Naive thymus-derived CD4-positive, alpha-beta T cell (primary cell): Measurements from ENCODE around the gene CEACAM7. TPM values are rescaled to one million over a fixed set of nuclear protein-coding genes. Genes with fewer than 3 reads are reported as not detected.
"Not testable (repeated sequence)": the region's sequence is repeated elsewhere in the genome, so short reads cannot be mapped to it uniquely, and the experiment has no call there.

Experiments used
- ATAC-seq: fragments of 150-1000 bp; cut with Tn5 transposase; 2 replicates; pipeline ENCODE4 v1.10.0; 2021; ENCODE audit warnings: mild to moderate bottlenecking, moderate library complexity
- CTCF ChIA-PET: fragments of 350-600 bp; sonication (Branson Sonifier 250); formaldehyde crosslinking; loops from one replicate; lab custom pipeline; 2021; ENCODE audit warnings: antibody characterized with exemption; lab: Charles Lee
- POLR2A ChIA-PET: fragments of 350-600 bp; sonication (Branson Sonifier 250); formaldehyde crosslinking; loops from one replicate; lab custom pipeline; 2021; ENCODE audit warnings: antibody characterized with exemption, inconsistent platforms; lab: Charles Lee
- DNase-seq, 9 donors: peaks; one replicate each; pipeline versions ENCODE4 v3.0.0 to v3.0.0-alpha.2; 2020 to 2022; ENCODE audit warnings: mixed read lengths in 1 of 9
- H3K27ac ChIP-seq: one replicate; pipeline ENCODE4 v1.7.0; 2013; ENCODE audit warnings: mild to moderate bottlenecking, low read depth, low read length, moderate library complexity
- H3K27me3 ChIP-seq, 2 donors: one replicate each; pipeline ENCODE4 v1.7.0; 2013; ENCODE audit warnings: low read length in 2 of 2, mild to moderate bottlenecking in 2 of 2, moderate library complexity in 2 of 2; ENCODE audit not compliant: control insufficient read depth in 2 of 2, insufficient read depth in 2 of 2
- H3K36me3 ChIP-seq, 3 experiments: 1 replicate in 2 of 3; 2 replicates in 1 of 3; pipeline ENCODE4 v1.7.0; 2013; ENCODE audit warnings: low read length in 3 of 3, mild to moderate bottlenecking in 3 of 3, moderate library complexity in 1 of 3; ENCODE audit not compliant: insufficient read depth in 3 of 3, control insufficient read depth in 2 of 3
- H3K4me1 ChIP-seq, 2 donors: one replicate each; pipeline ENCODE4 v1.7.0; 2013; ENCODE audit warnings: low read length in 2 of 2, mild to moderate bottlenecking in 2 of 2, moderate library complexity in 1 of 2; ENCODE audit not compliant: control insufficient read depth in 2 of 2, insufficient read depth in 2 of 2
- H3K4me3 ChIP-seq: 2 replicates; pipeline ENCODE4 v1.7.0; 2013; ENCODE audit warnings: mild to moderate bottlenecking, low read length
- H3K9me3 ChIP-seq, 3 experiments: 1 replicate in 2 of 3; 2 replicates in 1 of 3; pipeline ENCODE4 v1.7.0; 2013; ENCODE audit warnings: low read length in 3 of 3; ENCODE audit not compliant: control insufficient read depth in 2 of 3
- H3K27ac Mint-ChIP-seq, 9 donors: one replicate each; pipeline ENCODE4 v1.8.0; 2020 to 2022; ENCODE audit warnings: mixed read lengths in 9 of 9, mild to moderate bottlenecking in 8 of 9, moderate library complexity in 5 of 9, inconsistent platforms in 2 of 9
- H3K27me3 Mint-ChIP-seq, 5 donors: one replicate each; pipeline ENCODE4 v1.8.0; 2021 to 2022; ENCODE audit warnings: mixed read lengths in 5 of 5, mild to moderate bottlenecking in 1 of 5
- H3K36me3 Mint-ChIP-seq, 5 donors: one replicate each; pipeline ENCODE4 v1.8.0; 2020 to 2022; ENCODE audit warnings: mixed read lengths in 5 of 5, mild to moderate bottlenecking in 3 of 5, inconsistent platforms in 1 of 5
- H3K4me1 Mint-ChIP-seq, 7 donors: one replicate each; pipeline ENCODE4 v1.8.0; 2020 to 2022; ENCODE audit warnings: mixed read lengths in 7 of 7, mild to moderate bottlenecking in 3 of 7, inconsistent platforms in 1 of 7
- H3K4me3 Mint-ChIP-seq, 10 donors: one replicate each; pipeline ENCODE4 v1.8.0; 2020 to 2022; ENCODE audit warnings: mild to moderate bottlenecking in 10 of 10, mixed read lengths in 10 of 10, moderate library complexity in 6 of 10, inconsistent platforms in 2 of 10
- H3K9me3 Mint-ChIP-seq, 11 donors: one replicate each; pipeline ENCODE4 v1.8.0; 2020 to 2022; ENCODE audit warnings: mixed read lengths in 11 of 11, mild to moderate bottlenecking in 4 of 11, inconsistent platforms in 1 of 11, moderate library complexity in 1 of 11
- intact Hi-C, 2 donors: fragments of 100-400 bp; cut with micrococcal nuclease; formaldehyde crosslinking; loops; one replicate each; pipeline ENCODE4 v1.15.1; 2023
- polyA plus RNA-seq, 2 donors: library from polyadenylated mRNA; unstranded; fragments of 300-500 nt; fragmentation: Illumina TruSeq; gene quantifications; one replicate each; pipeline ENCODE4 v1.2.3, GENCODE V29; 2021
- total RNA-seq, 6 experiments: library from RNA in 5 of 6; stranded (reverse) in 5 of 6; gene quantifications; 1 replicate in 5 of 6; 2 replicates in 1 of 6; pipeline ENCODE4 v1.2.3 and lab custom pipeline; 2021 to 2026

CEACAM7 gene
- total and polyA plus RNA-seq, 7 experiments from 2014 or later: not detected

- Histone ChIP-seq H3K36me3 (no peaks in the 10 kb centered on the region), H3K4me1 (no peaks in the 10 kb centered on the region), H3K27ac (no peak overlapping the region), H3K9me3 (no peaks in the 10 kb centered on the region), H3K4me3 (no peak overlapping the region), H3K27me3 (no peaks in the 10 kb centered on the region)
- peaks cover 6 to 35% (median 28%) of the 10 kb centered on the region in 5 donors for H3K27me3 Mint-ChIP-seq
- intact Hi-C loops: no loop called here
- H3K36me3 Mint-ChIP-seq: no peaks in the 10 kb centered on the region
- no peak overlapping the region for H3K27ac Mint-ChIP-seq
- ChIA-PET POLR2A (no interaction called here), CTCF (interaction anchor here (1.5 kb wide), 1 partner anchor 12 kb away, joined by 6 read pairs; no protein-coding TSS in a partner anchor)
- no peaks in the 10 kb centered on the region for H3K4me1 Mint-ChIP-seq
- no peak overlapping the region for H3K4me3 Mint-ChIP-seq
- no peak for DNase-seq
- ATAC-seq: no peak
- no peaks in the 10 kb centered on the region for H3K9me3 Mint-ChIP-seq
These were observed 30.7 kb upstream of the CEACAM7 start for GRCh38 chr19:41718761-41719160.

GRCh38 chr19:41714598-41714997, 26.5 kb upstream of the CEACAM7 start:
- ChIA-PET CTCF (no interaction called here), POLR2A (no interaction called here)
- ATAC-seq (no peak), DNase-seq (no peak)
- Histone ChIP-seq H3K27me3 (no peaks in the 10 kb centered on the region), H3K4me3 (no peak overlapping the region), H3K27ac (no peak overlapping the region), H3K36me3 (no peaks in the 10 kb centered on the region), H3K4me1 (no peaks in the 10 kb centered on the region), H3K9me3 (no peaks in the 10 kb centered on the region)
- Mint-ChIP-seq H3K27ac (no peak overlapping the region), H3K4me3 (no peak overlapping the region), H3K27me3 (peaks cover 11 to 43% (median 25%) of the 10 kb centered on the region in 5 donors), H3K36me3 (no peaks in the 10 kb centered on the region), H3K4me1 (no peaks in the 10 kb centered on the region), H3K9me3 (no peaks in the 10 kb centered on the region)
- intact Hi-C loops: no loop called here

GRCh38 chr19:41711376-41712261, 23.5 kb upstream of the CEACAM7 start:
- H3K9me3 ChIP-seq: no peaks in the 10 kb centered on the region
- ChIA-PET CTCF (no interaction called here), POLR2A (no interaction called here)
- Mint-ChIP-seq H3K27ac (no peak overlapping the region), H3K9me3 (no peaks in the 10 kb centered on the region), H3K36me3 (no peaks in the 10 kb centered on the region), H3K4me1 (peaks cover 0 to 6% (median 4%) of the 10 kb centered on the region in 7 donors), H3K4me3 (no peak overlapping the region), H3K27me3 (peaks cover 12 to 45% (median 26%) of the 10 kb centered on the region in 5 donors)
- H3K4me1 ChIP-seq: no peaks in the 10 kb centered on the region
- H3K27me3 ChIP-seq: no peaks in the 10 kb centered on the region
- no peaks in the 10 kb centered on the region for H3K36me3 ChIP-seq
- no peak for ATAC-seq
- no peak overlapping the region for H3K27ac ChIP-seq
- intact Hi-C loops: no loop called here
- no peak overlapping the region for H3K4me3 ChIP-seq
- no peak for DNase-seq

- Mint-ChIP-seq H3K27ac (no peak overlapping the region), H3K4me3 (no peak overlapping the region), H3K9me3 (no peaks in the 10 kb centered on the region), H3K36me3 (no peaks in the 10 kb centered on the region), H3K4me1 (peaks cover 0 to 12% (median 5%) of the 10 kb centered on the region in 7 donors), H3K27me3 (peaks cover 16 to 51% (median 29%) of the 10 kb centered on the region in 5 donors)
- ATAC-seq (no peak), DNase-seq (no peak)
- ChIA-PET CTCF (interaction anchor here (0.6 to 1.6 kb wide), 2 partner anchors 9 to 1405 kb away, joined by 3 read pairs; no protein-coding TSS in a partner anchor), POLR2A (no interaction called here)
- Histone ChIP-seq H3K27ac (no peak overlapping the region), H3K9me3 (no peaks in the 10 kb centered on the region), H3K27me3 (no peaks in the 10 kb centered on the region), H3K4me3 (no peak overlapping the region), H3K36me3 (no peaks in the 10 kb centered on the region), H3K4me1 (no peaks in the 10 kb centered on the region)
- intact Hi-C loops: loop anchor here in 1 of 2 donors (5.0 kb wide), 1 partner anchor 68 kb away; no protein-coding TSS in a partner anchor
These were observed 22.0 kb upstream of the CEACAM7 start for GRCh38 chr19:41709951-41710645.

GRCh38 chr19:41709516-41709915, 21.4 kb upstream of the CEACAM7 start:
- H3K36me3 ChIP-seq, ATAC-seq, H3K36me3 Mint-ChIP-seq, POLR2A ChIA-PET, H3K4me3 ChIP-seq, H3K27ac Mint-ChIP-seq, H3K9me3 Mint-ChIP-seq, H3K4me1 ChIP-seq, H3K27ac ChIP-seq, H3K9me3 ChIP-seq, H3K4me3 Mint-ChIP-seq, DNase-seq, H3K27me3 ChIP-seq: not testable (repeated sequence)
- intact Hi-C loops: loop anchor here in 1 of 2 donors (5.0 kb wide), 1 partner anchor 67 kb away; no protein-coding TSS in a partner anchor
- peaks cover 20 to 56% (median 29%) of the 10 kb centered on the region in 5 donors for H3K27me3 Mint-ChIP-seq
- CTCF ChIA-PET: interaction anchor here (0.6 to 1.6 kb wide), 2 partner anchors 8 to 1404 kb away, joined by 3 read pairs; no protein-coding TSS in a partner anchor
- H3K4me1 Mint-ChIP-seq: peaks cover 0 to 12% (median 5%) of the 10 kb centered on the region in 7 donors

- ChIA-PET POLR2A (no interaction called here), CTCF (no interaction called here)
- peaks cover 20 to 51% (median 29%) of the 10 kb centered on the region in 5 donors for H3K27me3 Mint-ChIP-seq
These were observed 20.4 kb upstream of the CEACAM7 start, which contains the start of gene CEACAM5 for GRCh38 chr19:41708481-41708880. CEACAM5 (plus strand) TSS chr19:41708626; CDS start chr19:41708732, 106 bp downstream.

More at GRCh38 chr19:41708481-41708880, 20.4 kb upstream of the CEACAM7 start, which contains the start of gene CEACAM5:
- H3K9me3 ChIP-seq: no peaks in the 10 kb centered on the region
- Mint-ChIP-seq H3K9me3 (peaks cover 0 to 2% (median 0%) of the 10 kb centered on the region in 11 donors), H3K4me3 (no peak within 1 kb of the TSS), H3K27ac (no peak within 1 kb of the TSS), H3K4me1 (peaks cover 0 to 12% (median 5%) of the 10 kb centered on the region in 7 donors), H3K36me3 (no peaks in the 10 kb centered on the region)
- H3K4me3 ChIP-seq: no peak within 1 kb of the TSS
- no peaks in the 10 kb centered on the region for H3K36me3 ChIP-seq
- no peaks in the 10 kb centered on the region for H3K4me1 ChIP-seq
- intact Hi-C loops: loop anchor here in 1 of 2 donors (5.0 kb wide), 1 partner anchor 66 kb away; no protein-coding TSS in a partner anchor
- ATAC-seq: no peak
- DNase-seq: no peak
- no peak within 1 kb of the TSS for H3K27ac ChIP-seq
- H3K27me3 ChIP-seq: no peaks in the 10 kb centered on the region
